ENCODE data around the gene NUDT4.

NUDT4 gene

GRCh38 chr12:93365616-93366405 is 11.9 kb upstream of the NUDT4 start:
- no peak for DNase-seq (ENCODE audit: low read depth)
- in situ Hi-C loops (cut with HindIII; ENCODE audit: low sequenced_read_pairs) = no loop called here
- H3K4me3 ChIP-seq (ENCODE audit: low read depth, low read length) = no peak overlapping the region
- TF ChIP-seq CTCF (IDR thresholded peaks at IDR 0.05; ENCODE audit: low read depth, low read length, missing control alignments) = no peak

- no peak for TF ChIP-seq CTCF (IDR thresholded peaks at IDR 0.05; ENCODE audit: low read depth, low read length, missing control alignments)
- in situ Hi-C loops (cut with HindIII; ENCODE audit: low sequenced_read_pairs) = no loop called here
- DNase-seq (ENCODE audit: low read depth) = no peak
- no peak overlapping the region for H3K4me3 ChIP-seq (ENCODE audit: low read depth, low read length)
These were observed 11.3 kb upstream of the NUDT4 start for GRCh38 chr12:93366422-93366821.

GRCh38 chr12:93368766-93369165 is 9.0 kb upstream of the NUDT4 start:
- in situ Hi-C loops (cut with HindIII; ENCODE audit: low sequenced_read_pairs) = no loop called here
- DNase-seq (ENCODE audit: low read depth) = no peak
- TF ChIP-seq CTCF (IDR thresholded peaks at IDR 0.05; ENCODE audit: low read depth, low read length, missing control alignments) = no peak
- no peak overlapping the region for H3K4me3 ChIP-seq (ENCODE audit: low read depth, low read length)

- H3K4me3 ChIP-seq (ENCODE audit: low read depth, low read length) = no peak overlapping the region
- no peak for DNase-seq (ENCODE audit: low read depth)
- TF ChIP-seq CTCF (IDR thresholded peaks at IDR 0.05; ENCODE audit: low read depth, low read length, missing control alignments) = no peak
- in situ Hi-C loops (cut with HindIII; ENCODE audit: low sequenced_read_pairs) = no loop called here
These were observed 8.2 kb upstream of the NUDT4 start for GRCh38 chr12:93369505-93369904.

GRCh38 chr12:93370947-93371346 is 6.8 kb upstream of the NUDT4 start:
- no peak for DNase-seq (ENCODE audit: low read depth)
- no peak for TF ChIP-seq CTCF (IDR thresholded peaks at IDR 0.05; ENCODE audit: low read depth, low read length, missing control alignments)
- in situ Hi-C loops (cut with HindIII; ENCODE audit: low sequenced_read_pairs) = no loop called here
- H3K4me3 ChIP-seq (ENCODE audit: low read depth, low read length) = no peak overlapping the region

- no peak for DNase-seq (ENCODE audit: low read depth)
- no peak for TF ChIP-seq CTCF (IDR thresholded peaks at IDR 0.05; ENCODE audit: low read depth, low read length, missing control alignments)
- H3K4me3 ChIP-seq (ENCODE audit: low read depth, low read length) = no peak overlapping the region
- in situ Hi-C loops (cut with HindIII; ENCODE audit: low sequenced_read_pairs) = no loop called here
These were observed 3.6 kb upstream of the NUDT4 start for GRCh38 chr12:93373961-93374656.
